Activated CD4-positive, CD25-positive, alpha-beta regulatory T cell (primary cell): ENCODE data around the gene DIAPH1.

Experiments used
- DNase-seq, 4 experiments: peaks; one replicate each; lab custom pipeline; 2025; lab: John Stamatoyannopoulos, UW

Gene DIAPH1

GRCh38 chr5:141506381-141507155 lies 112.2 kb downstream of the DIAPH1 start:
- no peak for DNase-seq

DNA sequence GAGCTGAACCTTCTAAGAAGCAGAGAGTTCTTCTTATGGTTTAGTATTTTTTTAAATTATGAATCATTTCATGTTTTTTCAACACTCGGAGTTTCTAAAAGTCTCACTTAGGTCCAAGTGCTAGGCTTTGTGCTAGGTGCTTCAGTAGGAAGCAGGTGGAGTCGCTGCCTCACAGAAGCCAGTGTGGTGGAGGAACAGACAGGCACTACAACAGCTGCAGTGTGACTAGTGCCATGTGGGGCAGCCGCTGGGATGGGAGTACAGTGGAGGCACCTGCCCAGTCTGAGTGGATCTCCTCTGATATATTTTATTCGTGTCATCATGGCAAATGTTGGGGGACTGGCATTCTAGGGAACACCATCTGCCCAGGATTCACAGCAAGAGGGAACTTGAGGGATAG lies 114.6 kb downstream of the DIAPH1 start:
- DNase-seq = no peak

- DNase-seq = no peak
These were observed 115.1 kb downstream of the DIAPH1 start for GRCh38 chr5:141503681-141504080.

GRCh38 chr5:141501761-141502160 lies 117.0 kb downstream of the DIAPH1 start:
- no peak for DNase-seq

DNA sequence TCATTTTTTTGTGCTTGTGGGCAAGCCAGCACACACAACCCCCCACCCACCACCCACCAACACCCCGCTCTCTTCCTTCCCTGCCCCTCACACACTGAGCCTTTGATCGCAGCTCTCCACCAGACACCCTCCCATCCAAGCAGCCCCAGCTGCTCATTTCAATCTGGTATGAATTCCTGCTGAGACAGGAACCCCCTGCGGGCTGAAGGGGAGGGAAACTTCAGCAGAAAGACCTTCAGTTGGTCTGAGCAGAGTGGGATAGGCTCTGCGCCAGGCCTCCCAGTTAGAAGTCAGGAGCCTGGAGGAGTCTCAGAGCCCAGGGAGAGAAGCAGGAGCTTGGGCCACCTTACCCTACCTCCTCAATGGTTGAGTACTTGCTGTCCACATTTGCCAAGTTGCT lies 122.8 kb downstream of the DIAPH1 start:
- DNase-seq = no peak

DNA sequence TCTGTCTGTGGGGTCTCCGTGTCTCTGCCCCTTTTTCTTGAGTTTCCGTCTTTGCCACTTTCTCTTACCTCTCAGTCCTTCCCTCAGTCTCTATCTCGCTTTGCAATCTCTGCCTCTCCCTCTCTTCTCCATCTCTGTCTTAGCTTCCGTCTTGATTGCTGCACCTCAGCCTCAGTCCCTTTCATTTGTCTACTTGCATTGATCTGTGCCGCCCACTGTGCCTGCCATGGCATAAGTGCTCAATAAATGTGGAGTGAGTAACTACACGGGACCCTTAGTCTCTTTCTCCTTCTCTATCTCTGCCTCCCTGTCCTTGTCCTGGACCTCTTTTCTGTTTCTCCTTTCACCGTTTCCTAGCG lies 123.4 kb downstream of the DIAPH1 start:
- no peak for DNase-seq

GRCh38 chr5:141494761-141495452 lies 123.9 kb downstream of the DIAPH1 start:
- no peak for DNase-seq

DNA sequence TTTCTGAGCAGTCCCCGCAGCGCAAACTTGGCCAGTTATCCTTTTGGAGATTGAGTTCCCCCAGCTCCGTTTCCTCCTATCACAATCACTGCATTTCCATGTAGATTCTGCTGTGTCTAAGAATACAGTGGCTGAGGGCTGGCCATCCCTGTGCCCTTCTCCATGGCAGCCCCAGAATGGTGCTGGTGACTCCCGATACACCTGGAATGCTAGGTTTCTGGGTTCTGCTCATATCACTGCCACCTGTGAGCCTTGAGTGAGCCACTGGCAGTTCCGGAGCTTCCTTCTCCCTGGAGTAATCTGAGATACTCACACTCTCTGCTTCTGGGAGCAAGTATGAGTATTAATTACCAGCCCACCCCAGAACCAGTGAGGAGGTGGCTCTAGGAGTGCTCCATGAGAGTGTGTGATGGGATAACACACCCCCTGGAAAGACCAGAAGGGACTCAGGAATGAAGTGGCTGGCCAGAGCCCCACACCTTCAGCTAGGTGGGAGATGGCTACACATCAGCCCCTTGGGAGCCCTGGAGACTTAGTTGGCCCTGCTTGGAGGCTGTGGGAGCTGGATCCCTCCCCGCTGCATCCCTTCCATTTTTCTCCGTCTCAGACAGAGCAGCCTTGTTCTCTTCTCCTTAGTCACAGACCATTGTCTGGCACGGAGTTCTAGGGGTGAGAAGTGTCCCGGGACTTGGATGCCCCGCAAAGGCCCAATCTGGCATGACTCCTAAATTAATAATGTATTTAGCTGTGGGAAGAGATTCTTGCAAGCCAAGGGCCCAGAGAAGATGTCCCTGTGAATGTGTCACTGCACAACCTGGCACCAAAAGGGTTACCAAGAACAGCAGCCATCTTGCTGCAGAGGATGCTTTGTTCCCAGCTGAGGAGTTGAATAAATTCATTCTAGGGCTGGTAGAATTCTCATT lies 125.0 kb downstream of the DIAPH1 start:
- no peak for DNase-seq

- DNase-seq = no peak
These were observed 126.5 kb downstream of the DIAPH1 start for GRCh38 chr5:141492168-141492885.

- no peak for DNase-seq
These were observed 127.3 kb downstream of the DIAPH1 start for GRCh38 chr5:141491323-141492167.

DNA sequence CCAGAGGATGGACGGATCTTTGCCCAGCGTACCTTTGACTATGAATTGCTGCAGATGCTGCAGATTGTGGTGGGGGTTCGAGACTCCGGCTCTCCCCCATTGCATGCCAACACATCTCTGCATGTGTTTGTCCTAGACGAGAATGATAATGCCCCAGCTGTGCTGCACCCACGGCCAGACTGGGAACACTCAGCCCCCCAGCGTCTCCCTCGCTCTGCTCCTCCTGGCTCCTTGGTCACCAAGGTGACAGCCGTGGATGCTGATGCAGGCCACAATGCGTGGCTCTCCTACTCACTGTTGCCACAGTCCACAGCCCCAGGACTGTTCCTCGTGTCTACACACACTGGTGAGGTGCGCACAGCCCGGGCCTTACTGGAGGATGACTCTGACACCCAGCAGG lies 128.0 kb downstream of the DIAPH1 start:
- no peak for DNase-seq

- DNase-seq = no peak
These were observed 128.5 kb downstream of the DIAPH1 start for GRCh38 chr5:141490271-141490670.

DNA sequence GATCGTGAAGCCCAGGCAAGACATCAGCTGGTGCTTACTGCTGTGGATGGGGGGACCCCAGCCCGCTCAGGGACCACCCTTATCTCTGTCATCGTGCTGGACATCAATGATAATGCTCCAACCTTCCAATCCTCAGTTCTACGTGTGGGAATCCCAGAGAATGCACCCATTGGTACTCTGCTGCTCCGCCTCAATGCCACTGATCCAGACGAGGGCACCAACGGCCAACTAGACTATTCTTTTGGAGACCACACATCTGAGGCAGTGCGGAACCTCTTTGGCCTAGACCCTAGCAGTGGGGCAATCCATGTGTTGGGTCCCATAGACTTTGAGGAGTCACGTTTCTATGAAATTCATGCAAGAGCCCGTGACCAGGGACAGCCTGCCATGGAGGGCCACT lies 129.0 kb downstream of the DIAPH1 start:
- DNase-seq = no peak

- no peak for DNase-seq
These were observed 129.9 kb downstream of the DIAPH1 start, which contains the start of gene PCDHGC5 for GRCh38 chr5:141488591-141489561. TSS of gene PCDHGC5 (plus strand) at chr5:141489081. CDS start at chr5:141489241, 160 bp downstream.

GRCh38 chr5:141487131-141487530 lies 131.7 kb downstream of the DIAPH1 start:
- DNase-seq = no peak

GRCh38 chr5:141486091-141486490 lies 132.7 kb downstream of the DIAPH1 start:
- no peak for DNase-seq

GRCh38 chr5:141485321-141486055 lies 133.3 kb downstream of the DIAPH1 start:
- DNase-seq = no peak

DNA sequence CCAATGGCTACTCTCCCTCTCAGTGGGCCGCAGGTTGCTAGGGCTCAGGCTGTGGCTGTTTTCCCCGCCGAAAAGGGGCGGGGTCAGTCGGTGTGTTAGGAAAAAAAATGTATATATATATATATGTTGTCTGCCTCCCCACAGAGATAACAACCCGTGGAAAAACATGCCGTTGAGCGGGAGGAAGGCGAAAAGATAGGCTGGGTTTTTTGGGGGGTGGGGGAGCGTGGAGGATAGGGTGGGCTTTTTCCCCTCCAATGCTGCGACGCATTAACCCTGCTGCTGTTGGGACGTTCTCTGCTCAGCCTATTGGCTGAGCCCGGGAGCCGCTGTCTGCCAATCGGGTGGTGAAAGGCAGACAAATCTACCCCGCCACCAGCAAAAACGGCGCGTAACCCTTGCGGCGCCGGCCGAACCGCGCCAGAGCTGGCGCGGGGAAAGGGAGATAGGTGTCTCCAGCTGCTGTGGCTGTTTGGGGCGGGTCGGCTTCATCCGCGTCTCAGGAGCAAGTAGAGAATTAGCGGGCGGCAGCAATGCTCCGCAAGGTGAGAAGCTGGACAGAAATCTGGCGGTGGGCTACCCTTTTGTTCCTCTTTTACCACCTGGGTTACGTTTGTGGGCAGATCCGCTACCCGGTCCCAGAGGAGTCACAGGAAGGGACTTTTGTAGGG lies 134.0 kb downstream of the DIAPH1 start, which contains the start of gene PCDHGC4:
PCDHGC4 (plus strand) TSS at position 390 of the 671 bp plus-strand sequence; CDS start at position 534, 144 bp downstream.
- no peak for DNase-seq
